ENCODE data around the gene CSNK1D. TPM values are rescaled to one million over a fixed set of nuclear protein-coding genes. Genes with fewer than 3 reads are reported as not detected.
"Not testable (repeated sequence)": the region's sequence is repeated elsewhere in the genome, so short reads cannot be mapped to it uniquely, and the experiment has no call there.

The CSNK1D gene
- total RNA-seq, 1 donor from 2014 or later, result 127 TPM

DNA sequence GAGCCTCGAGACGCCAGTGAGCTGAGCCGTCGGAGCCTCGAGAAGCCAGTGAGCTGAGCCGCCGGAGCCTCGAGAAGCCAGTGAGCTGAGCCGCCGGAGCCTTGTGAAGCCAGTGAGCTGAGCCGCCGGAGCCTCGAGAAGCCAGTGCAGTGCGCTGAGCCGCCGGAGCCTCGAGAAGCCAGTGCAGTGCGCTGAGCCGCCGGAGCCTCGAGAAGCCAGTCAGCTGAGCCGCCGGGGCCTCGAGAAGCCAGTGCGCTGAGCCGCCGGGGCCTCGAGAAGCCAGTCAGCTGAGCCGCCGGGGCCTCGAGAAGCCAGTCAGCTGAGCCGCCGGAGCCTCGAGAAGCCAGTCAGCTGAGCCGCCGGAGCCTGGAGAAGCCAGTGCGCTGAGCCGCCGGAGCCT lies 19.4 kb downstream of the CSNK1D start:
- intact Hi-C loops (cut with micrococcal nuclease), result not testable (repeated sequence)

DNA sequence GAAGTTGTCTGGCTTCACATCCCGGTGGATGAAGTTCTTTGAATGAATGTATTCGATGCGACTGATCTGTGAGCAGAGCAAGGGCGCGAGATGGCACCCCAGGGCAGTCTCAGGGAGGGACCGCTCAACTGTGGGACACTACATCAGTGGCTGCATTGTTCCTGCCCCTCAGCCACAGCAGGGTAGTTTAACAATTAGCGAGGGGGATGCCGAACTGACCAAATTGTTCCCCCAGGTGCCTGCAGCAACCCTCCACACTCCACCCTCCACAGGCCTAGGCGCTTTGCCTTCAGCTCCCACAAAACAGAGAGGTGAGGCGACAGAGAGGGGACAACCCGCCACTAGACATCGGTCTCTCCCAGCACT lies 20.3 kb downstream of the CSNK1D start:
- intact Hi-C loops (cut with micrococcal nuclease), result no loop called here

DNA sequence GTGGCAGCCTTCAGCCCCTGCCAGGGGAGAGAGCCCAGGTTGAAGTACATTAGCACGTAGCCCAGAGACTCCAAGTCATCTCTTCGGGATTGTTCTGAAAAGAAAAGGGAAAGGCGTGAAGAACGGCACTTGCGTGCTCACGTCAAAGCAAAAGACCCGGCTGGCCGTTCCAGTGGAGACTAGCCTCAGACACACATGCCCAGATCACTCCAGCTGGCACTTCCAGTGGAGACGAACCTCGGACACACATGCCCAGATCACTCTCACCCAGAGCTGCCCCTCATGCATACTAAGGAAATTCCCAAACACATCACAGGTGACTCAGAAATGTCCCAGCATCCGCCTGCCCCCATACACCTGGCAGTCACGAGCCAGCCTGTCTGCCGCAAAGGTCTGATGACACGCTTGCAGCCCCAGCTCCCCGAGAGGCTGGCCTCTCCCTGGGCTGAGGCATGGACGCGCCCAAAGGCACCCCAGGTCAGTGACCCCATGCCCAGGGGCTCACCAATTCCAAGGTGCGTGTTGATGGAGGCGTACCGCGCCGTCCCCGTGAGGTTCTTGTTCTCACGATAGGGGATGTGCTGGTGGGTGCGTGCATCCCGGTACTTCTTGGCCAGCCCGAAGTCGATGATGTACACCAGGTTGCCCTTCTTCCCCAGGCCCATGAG lies 20.9 kb downstream of the CSNK1D start:
- intact Hi-C loops (cut with micrococcal nuclease), result no loop called here

DNA sequence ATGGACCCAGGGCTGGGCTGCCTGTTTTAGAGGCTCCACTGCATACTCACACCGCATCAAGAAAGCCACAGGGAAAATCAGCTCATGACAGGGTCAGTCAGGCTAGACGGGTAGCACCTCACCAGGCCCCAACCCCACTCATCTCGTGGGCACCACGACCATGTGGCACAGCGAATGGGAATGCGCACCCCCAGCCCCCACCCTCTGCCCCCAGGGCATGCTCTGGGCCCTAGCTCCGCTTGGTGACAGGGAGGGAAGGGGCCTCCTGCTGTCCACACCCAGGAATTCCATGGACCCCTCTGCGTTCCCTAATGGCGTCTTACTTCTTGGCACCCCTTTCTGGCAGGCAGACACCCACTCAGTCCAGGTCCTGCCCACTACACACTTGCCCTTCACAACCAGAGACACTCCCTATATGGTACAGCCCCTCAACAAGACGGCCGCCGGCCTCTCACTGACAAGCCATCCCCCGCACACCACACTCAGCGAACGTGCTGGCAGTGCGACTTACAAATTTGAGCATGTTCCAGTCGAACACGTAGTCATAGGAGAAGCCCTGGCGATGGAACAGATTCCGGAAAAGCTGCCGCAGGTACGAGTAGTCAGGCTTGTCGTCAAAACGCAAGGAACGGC lies 22.5 kb downstream of the CSNK1D start:
- intact Hi-C loops (cut with micrococcal nuclease), result no loop called here

DNA sequence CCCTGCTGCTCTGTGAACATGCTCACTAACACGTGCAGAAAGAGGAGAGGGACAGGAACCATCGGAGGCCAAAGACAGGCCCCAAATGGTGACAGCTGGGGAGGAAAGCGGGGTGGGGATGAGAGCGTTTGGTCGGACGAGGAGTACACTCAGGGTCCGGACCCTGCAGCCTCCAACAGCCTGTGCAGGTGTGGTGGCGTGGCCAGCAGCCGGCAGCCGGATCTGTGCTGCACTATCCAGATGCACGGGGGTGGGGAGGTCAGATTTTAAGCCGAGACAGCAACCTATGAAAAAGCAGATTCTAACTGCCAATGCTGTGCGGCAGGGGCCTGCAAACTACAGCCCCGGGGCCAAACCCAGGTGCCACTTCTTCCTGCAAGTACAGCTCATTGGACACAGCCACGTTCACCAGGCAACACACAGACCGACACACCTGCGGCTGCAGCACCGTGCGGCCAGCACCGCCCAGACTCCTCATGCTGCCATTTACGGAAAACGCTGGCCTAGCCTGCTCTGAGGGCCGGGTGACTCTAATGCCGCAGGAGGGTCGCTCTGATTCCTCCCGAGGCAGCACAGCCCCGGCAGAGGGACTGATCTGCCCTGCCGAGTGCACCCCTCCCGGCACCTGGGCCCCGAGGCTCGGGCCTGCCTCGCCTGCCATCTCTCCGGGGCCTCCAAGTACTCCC lies 23.5 kb downstream of the CSNK1D start:
- intact Hi-C loops (cut with micrococcal nuclease), result no loop called here

DNA sequence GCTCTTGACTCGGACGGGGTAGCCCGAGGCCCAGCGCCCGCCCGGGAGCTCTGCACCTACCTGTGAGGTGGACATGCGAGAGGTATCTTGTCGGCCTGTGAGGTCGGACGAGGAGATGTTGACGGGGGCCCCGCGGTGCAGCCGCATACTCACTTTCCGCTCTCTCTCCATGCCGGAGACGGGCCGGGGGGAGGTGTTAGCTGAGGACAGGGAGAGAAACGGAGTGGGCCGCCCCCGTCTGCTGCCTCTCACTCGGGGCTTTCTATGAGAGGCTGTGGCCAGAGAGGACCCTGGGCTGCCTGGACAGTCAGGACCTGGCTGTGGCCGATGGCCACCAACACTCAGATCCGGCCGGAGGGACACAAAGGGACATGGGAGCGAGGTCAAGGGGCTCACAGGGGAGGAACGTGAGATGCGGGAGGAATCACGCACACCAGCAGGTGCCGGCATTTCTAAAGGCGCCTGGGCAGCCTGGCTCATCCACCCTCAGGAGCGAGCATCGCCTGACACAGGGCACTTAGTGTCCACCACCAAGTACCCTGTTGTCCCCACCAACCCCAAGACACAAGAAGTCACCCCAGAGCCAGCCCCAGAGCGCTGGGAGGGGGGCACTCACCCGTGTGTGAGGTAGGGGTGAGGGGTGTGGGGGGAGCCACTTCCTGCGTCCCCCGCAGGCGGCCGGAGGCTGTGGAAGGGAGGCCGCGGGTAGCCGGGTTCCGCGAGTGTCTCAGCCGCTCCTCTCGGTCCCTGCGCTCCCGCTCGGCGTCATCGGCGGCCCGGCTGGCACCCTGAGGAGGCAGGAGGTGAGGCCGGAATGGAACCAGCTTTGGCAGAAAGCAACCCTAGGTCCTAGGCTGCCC lies 24.5 kb downstream of the CSNK1D start:
- intact Hi-C loops (cut with micrococcal nuclease), result no loop called here

DNA sequence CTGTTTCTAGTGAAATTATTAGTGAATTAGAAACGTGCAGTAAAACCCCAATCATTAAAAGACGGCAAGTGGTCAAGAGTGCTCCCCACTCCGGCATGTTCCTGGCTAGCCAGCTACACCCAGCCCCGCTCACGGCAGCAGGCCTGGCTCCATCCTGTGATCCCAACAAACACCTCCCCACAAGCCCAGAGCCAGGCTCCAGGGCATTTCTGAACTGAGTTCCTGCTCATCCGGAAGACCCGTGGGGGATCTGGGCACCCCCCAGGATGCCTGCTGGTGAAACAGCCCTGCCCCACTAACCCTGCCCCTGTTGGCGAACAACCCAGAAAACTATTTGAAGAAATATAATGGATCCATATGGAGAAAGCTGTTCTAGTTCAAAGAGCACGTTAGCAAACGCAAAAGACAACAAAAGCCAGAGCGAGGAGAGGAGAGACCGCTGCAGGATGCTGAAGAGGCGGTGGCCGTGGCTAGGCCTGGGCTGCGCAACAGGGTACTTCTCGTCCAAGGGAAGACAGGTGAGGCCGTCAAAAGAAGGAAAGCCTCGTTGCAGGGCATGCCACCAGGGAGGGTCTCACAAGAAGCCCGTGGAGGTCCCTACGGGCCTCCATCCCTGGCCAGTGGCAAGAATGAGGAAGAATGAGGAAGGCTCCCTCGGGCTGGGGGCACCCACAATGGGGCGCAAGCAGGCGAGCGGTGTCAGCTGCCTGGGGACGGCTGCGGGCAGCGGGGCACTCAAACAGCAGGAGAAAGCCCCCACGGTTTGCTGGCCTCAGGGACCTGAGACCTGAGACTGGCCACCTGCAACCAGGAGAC lies 25.4 kb downstream of the CSNK1D start:
- intact Hi-C loops (cut with micrococcal nuclease), result no loop called here

DNA sequence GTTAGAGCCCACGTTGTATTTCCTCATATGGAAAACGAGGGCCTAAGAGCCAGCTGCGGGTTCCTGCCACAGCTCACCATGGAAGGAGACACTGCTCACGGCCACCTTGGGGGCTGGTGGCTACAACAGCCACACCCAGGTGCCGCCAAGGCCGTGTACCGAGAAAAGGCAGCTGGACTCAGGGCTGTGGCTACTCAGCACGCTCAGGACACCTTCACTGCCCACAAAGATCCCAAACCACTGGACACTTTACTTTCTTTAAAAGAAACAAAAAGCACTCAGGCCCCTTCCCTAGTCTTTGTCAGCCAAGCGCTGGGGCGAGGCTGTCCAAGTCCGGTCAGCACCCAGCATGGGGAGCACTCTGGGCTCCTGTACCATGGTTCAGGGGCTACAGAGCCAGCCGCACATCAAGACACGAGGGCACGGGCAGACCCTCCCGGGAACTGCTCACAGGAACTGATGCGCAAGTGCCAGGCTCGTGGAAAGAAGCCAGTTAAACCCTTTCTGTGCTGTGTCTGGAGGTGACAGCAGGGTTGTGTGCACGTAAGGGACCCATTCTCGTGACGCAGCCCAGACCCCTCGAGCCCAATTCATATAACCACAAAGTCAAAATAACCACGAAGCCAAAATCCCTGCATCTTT lies 26.2 kb downstream of the CSNK1D start:
- intact Hi-C loops (cut with micrococcal nuclease), result no loop called here

DNA sequence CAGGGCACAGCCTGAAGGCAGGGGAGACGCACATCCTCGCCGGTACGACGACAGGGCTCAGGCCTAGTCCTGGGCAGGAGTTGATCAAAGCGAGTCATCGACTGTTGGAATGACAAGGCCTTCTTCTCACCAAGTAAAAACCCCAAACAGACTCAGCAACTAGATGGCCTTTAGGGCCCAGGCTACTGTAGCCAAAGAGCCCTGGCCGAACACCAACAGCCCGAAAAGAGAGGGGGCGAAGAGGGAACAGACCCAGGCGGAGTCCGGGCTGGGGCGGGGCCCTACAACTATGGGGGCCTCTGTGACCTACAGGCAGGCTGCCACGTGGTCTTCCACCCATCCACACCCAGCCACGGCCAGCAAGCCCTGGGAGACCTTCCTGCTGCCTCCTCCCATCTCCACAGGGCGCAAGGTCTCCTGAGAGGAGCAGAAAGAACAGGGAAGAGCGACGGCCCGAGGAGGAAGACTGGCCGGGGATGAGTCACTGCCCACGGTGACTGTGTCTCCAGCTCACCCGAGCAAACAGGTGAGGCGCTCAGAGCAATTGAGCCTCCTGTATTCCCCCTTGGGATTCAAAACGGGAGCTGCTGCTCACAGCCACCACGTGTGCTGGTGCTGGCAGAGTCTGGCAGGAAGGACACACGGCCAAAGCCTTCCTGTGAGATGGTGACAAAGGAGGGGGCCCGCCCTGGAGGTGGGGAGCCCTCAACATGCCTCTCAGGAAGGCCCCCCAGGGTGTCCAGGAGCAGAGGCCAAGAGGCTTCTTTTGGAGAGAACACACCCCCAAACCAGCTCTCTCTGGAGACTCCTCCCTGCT lies 26.9 kb downstream of the CSNK1D start:
- intact Hi-C loops (cut with micrococcal nuclease), result no loop called here

DNA sequence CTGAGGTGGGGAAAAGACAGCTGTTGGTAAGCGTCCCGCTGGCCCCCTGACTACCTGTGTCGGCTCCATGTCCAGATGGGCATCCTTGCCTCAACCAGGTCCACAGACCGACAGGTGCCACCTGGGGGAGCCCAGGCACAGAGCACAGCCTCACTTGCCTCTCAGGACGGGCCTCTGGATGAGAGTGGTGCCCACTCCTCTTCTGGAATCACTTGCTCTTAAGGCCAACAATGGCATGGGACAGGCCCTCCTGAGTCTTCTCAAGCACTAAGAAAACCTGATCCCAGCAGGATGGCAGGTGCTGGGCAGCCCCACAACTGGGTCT lies 27.5 kb downstream of the CSNK1D start:
- intact Hi-C loops (cut with micrococcal nuclease), result no loop called here

DNA sequence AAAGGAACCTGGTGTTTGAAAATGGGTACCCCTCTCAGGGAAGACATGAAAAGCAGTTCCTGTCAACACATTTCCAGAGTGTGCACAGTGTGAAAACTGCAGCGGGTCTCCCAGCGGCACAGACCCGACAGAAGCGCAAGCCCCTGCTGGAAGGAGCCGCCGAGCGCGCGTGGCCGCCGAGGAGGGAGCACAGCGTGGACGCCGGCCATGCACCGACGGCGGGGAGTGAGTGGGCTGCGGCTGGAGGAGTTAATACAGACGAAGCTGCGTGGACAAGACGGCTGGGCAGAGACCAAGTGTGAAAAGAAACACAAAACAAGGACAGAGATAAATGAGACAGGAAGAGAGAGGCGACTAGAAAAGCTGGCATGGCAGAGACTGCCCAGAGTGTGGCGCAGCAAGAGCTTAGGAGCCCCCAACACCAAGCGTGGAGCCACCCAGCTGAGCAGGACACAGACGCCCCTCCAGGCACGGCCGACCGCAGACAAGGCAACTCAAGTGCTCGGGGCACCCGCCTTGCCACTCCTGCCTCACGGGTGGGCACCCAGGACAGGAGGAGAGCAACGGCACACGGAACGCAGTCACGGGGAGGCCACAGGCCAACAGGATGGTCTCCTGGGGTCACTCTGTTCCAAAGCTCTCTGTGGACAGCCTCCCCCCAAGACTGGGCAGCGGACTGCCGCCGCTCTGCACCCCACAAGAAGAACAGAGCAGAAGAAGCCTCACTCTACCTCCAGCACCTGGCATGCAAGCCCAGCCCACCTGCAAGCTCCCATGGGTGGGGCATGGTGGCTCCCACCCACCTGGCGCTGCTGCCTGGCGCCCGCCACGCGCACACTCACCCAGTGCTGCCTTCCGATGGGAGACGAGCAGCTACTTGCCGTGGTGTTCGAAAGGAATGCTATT lies 28.1 kb downstream of the CSNK1D start:
- intact Hi-C loops (cut with micrococcal nuclease), result no loop called here

DNA sequence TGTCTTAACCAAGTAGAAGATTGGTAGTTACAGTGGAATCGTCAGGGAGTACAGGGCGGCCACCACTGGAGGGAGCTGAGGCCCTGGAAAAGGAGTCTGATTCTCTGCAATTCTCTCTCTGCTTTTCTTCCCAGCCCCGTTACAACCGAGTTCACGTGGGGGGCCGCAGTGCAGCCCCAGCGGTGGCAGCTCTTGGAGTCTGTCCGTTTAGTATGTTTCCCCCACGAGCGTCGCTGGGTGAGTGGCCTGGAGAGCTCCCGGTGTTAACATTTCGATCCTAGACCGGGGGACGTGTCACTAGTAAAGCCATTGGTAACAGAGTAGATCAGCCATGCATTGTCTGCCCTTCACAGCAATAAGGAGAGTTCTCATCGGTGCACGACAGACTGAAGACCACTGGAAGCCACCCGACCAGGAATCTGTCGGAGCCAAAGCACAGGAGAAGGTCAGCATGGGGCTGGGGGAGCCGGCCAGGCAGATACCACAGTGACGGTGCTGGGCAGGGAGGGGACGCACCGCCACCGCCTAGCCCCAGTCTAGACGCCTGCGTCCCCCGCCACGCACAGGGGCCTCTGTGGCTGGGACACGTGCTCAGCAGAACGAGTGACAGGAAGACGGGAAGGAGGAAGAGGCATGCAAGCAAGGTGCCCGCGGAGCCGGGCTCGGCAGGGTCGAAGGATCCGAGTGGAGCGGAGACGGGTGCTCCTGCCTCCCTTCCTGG lies 28.9 kb downstream of the CSNK1D start:
- intact Hi-C loops (cut with micrococcal nuclease), result no loop called here

DNA sequence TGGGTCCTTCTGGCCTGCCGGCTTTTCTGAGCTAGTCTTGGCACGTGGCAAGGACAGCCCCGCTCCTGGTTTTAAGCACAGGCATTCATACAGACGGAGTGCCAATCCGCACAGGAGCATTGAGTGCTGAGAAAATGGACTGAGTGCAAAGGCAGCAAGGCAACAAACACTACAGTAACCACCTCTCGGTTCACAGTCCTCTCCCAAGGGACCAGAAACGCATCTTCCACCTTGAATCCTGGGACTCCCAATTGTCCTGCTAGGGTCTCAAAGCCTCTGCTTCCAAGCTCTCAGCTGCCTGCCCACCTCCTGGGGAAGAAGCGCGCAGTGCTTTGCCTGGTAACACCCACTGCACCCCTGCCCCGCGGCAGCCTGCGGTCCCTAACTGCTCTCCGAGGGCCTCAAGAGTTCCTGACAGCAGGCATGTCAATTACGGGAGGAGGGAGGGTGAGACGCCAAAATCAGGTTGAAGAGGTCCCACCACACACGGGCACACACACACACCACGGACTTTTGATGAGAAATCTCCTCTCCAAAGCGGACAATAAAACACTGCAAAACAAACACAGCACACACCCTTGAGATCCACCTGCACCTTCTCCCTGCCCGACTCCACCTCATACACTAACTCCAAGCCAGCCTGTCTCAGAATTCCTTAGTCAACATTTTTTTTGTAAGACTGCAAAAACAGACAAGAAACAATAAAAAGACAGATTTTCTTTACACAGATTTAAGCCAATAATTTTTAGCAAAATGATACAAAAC lies 29.7 kb downstream of the CSNK1D start:
- intact Hi-C loops (cut with micrococcal nuclease), result no loop called here

DNA sequence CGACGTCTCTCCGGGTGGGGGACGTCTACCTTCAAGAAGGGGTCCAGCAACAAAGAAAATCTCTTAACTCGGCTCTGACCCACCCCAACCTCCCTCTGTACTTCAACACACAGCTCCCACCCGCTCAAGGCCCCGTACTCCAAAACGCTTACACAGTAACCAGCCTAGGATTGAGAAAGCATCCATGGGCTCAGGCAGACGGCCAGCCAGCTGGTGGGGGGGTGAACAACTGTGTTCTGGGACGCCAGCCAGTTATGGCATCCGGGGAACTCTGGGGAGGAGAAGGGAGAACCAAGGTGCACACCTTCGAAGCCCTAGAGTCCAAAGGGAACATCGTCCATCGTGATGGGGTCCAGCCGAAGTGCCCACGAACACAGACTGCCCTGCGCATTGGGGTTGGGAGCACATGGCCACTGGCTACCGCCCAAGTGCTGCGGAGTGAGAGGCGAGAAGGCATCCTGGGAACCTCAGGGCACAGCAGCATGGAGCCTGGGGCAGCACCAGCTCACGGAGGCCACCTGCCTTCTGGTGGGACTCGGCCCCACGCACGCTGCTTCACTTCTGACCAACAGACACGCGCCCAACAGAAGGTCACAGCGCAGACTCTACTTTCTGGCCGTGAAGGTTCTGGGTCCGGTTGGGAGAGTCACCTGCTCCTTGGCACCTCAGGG lies 30.4 kb downstream of the CSNK1D start:
- intact Hi-C loops (cut with micrococcal nuclease), result no loop called here

DNA sequence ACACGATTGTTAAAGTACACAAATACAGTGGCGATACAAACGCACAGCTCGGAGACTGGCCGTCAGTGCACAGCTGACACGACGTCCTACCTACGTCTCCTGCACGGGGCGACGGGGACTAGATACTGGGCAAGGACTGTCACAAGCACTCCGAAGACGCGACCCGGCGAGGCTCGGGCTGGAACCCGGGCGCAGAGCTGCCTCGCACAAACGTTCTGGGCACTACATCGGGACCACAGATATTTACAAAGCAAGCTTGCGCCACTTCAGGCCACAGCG lies 30.9 kb downstream of the CSNK1D start:
- intact Hi-C loops (cut with micrococcal nuclease), result no loop called here

DNA sequence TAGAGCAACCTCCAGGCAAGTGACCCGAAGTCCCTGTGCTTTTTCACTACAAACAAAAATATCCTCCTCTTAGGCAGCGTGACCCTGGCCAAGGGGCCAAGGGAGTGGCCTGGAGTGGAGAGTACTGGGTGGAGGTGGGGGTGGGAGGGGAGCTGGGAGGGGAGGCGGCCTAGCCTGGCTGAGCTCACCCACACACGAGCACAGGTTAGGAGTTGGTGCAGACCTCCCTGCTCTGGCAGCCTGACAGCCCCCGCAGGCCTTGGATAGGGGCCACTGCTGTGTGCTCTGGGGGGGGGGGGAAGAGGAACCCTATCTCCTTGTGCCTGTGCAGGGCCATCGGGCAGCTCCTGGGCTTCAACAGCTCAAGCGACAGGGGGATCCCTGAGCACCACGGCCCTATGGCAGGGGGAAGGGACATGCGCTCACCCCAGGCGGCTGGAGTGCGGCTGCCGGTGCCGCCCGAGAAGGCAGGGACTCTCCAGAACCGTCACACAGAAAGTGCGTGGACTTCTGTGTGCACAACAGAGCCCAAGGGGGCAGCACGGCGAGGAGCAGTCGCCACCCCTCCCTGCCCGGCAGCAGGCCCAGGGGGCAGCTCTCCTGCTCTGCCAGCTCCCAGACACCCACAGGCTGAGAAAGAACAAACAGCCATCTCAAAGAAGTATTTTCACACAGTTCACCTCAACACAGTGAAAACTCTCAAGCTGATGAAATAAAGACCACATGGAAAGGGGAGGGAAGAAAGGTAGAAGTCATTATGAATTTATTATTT lies 31.4 kb downstream of the CSNK1D start:
- intact Hi-C loops (cut with micrococcal nuclease), result no loop called here
